H1 (cell line): Measurements from ENCODE around the gene HES4. TPM values are rescaled to one million over a fixed set of nuclear protein-coding genes. Genes with fewer than 3 reads are reported as not detected.

Experiments used
- CTCF ChIA-PET: fragments of 300-600 bp; sonication (Branson Sonifier 250); formaldehyde crosslinking; loops from one replicate; lab custom pipeline; 2021; ENCODE audit not compliant: partially characterized antibody; lab: Charles Lee
- POLR2A ChIA-PET: fragments of 300-600 bp; sonication (Branson Sonifier 250); formaldehyde crosslinking; loops from one replicate; lab custom pipeline; 2021; ENCODE audit warnings: inconsistent platforms; ENCODE audit not compliant: partially characterized antibody; lab: Charles Lee
- DNase-seq, 2 experiments: peaks; one replicate each; pipeline versions ENCODE4 v3.0.0 to v3.0.0-alpha.2; 2010 to 2022; ENCODE audit warnings: low spot score in 2 of 2, low read depth in 1 of 2, mixed read lengths in 1 of 2
- FAIRE-seq: peaks from 2 replicates; lab custom pipeline; 2011; peaks lifted over from hg19 to GRCh38; lab: Jason Lieb, UNC
- H2AFZ ChIP-seq: 2 replicates; pipeline ENCODE4 v1.8.1; 2012; ENCODE audit warnings: low read length, inconsistent platforms
- H2AK5ac ChIP-seq: 2 replicates; pipeline ENCODE4 v1.6.1; 2013; ENCODE audit warnings: low read depth, low read length
- H2BK120ac ChIP-seq: replicated peaks from 2 replicates; pipeline ENCODE3; 2013; ENCODE audit warnings: low read depth, low read length, inconsistent platforms
- H2BK12ac ChIP-seq: 2 replicates; pipeline ENCODE4 v1.6.1; 2013; ENCODE audit warnings: low read depth, low read length
- H2BK15ac ChIP-seq: 2 replicates; pipeline ENCODE4 v1.6.1; 2013; ENCODE audit warnings: low read length
- H2BK20ac ChIP-seq: 2 replicates; pipeline ENCODE4 v1.6.1; 2013; ENCODE audit warnings: low read length
- H2BK5ac ChIP-seq: 2 replicates; pipeline ENCODE4 v1.6.1; 2013; ENCODE audit warnings: low read depth, low read length
- H3K14ac ChIP-seq: 2 replicates; pipeline ENCODE4 v1.6.1; 2013; ENCODE audit warnings: inconsistent platforms; ENCODE audit not compliant: insufficient read length
- H3K18ac ChIP-seq: 2 replicates; pipeline ENCODE4 v1.6.1; 2013; ENCODE audit warnings: low read length; ENCODE audit errors: extremely low read depth
- H3K23ac ChIP-seq: 2 replicates; pipeline ENCODE4 v1.6.1; 2013; ENCODE audit warnings: inconsistent platforms; ENCODE audit not compliant: insufficient read length
- H3K23me2 ChIP-seq: 2 replicates; pipeline ENCODE4 v1.6.1; 2013; ENCODE audit warnings: low read depth, low read length
- H3K27ac ChIP-seq: 2 replicates; pipeline ENCODE4 v1.6.1; 2011; ENCODE audit warnings: low read depth, low read length, inconsistent platforms
- H3K27me3 ChIP-seq, 4 experiments: replicated peaks in 1 of 4; 1 replicate in 1 of 4; 2 replicates in 3 of 4; pipeline versions ENCODE4 v1.6.1 to v1.8.1; 2011 to 2013; ENCODE audit warnings: low read length in 3 of 4, mild to moderate bottlenecking in 3 of 4, inconsistent platforms in 2 of 4, mixed read lengths in 2 of 4, moderate library complexity in 1 of 4; ENCODE audit not compliant: control insufficient read depth in 3 of 4, insufficient read depth in 3 of 4; ENCODE audit errors: extremely low read depth in 1 of 4
- H3K36me3 ChIP-seq, 4 experiments: 2 replicates each; pipeline versions ENCODE4 v1.6.1 to v1.8.1; 2011 to 2013; ENCODE audit warnings: mild to moderate bottlenecking in 4 of 4, low read length in 3 of 4, moderate library complexity in 2 of 4, control low read depth in 1 of 4, inconsistent platforms in 1 of 4; ENCODE audit not compliant: insufficient read depth in 4 of 4, control insufficient read depth in 2 of 4
- H3K4ac ChIP-seq: replicated peaks from 2 replicates; pipeline ENCODE3; 2013; ENCODE audit warnings: low read length, low read depth, mixed read lengths, inconsistent platforms; ENCODE audit not compliant: insufficient read length
- H3K4me1 ChIP-seq, 4 experiments: replicated peaks in 1 of 4; 1 replicate in 1 of 4; 2 replicates in 3 of 4; pipeline versions ENCODE4 v1.6.1 to v1.8.1; 2011 to 2013; ENCODE audit warnings: low read length in 3 of 4, inconsistent platforms in 2 of 4, mixed read lengths in 1 of 4; ENCODE audit not compliant: insufficient read depth in 4 of 4, control insufficient read depth in 3 of 4
- H3K4me2 ChIP-seq, 2 experiments: 2 replicates each; pipeline versions ENCODE4 v1.6.1 to v1.8.1; 2011 to 2013; ENCODE audit warnings: low read depth in 2 of 2, low read length in 2 of 2, control low read depth in 1 of 2, inconsistent platforms in 1 of 2, mild to moderate bottlenecking in 1 of 2; ENCODE audit not compliant: insufficient read depth in 1 of 2
- H3K4me3 ChIP-seq, 4 experiments: fragments of 200-600, 300-600 bp in 1 of 4; sonication (generic), shearing (Covaris generic), sonication (Bioruptor Twin) in 1 of 4; 2 replicates each; pipeline versions ENCODE4 v1.5.1 to v1.8.1; 2011 to 2016; ENCODE audit warnings: low read length in 4 of 4, low read depth in 3 of 4, control low read depth in 2 of 4, inconsistent platforms in 2 of 4, mild to moderate bottlenecking in 2 of 4, mixed read lengths in 1 of 4, moderate library complexity in 1 of 4; ENCODE audit not compliant: insufficient read depth in 2 of 4; ENCODE audit errors: extremely low read depth in 1 of 4
- H3K56ac ChIP-seq: replicated peaks from 2 replicates; pipeline ENCODE3; 2013; ENCODE audit warnings: low read depth, mild to moderate bottlenecking, mixed read lengths, low read length, inconsistent platforms; ENCODE audit not compliant: insufficient read length
- H3K79me1 ChIP-seq: 2 replicates; pipeline ENCODE4 v1.6.1; 2013; ENCODE audit warnings: low read depth, low read length, control low read depth
- H3K79me2 ChIP-seq, 2 experiments: 2 replicates each; pipeline versions ENCODE4 v1.6.1 to v1.8.1; 2012 to 2013; ENCODE audit warnings: low read length in 2 of 2, mild to moderate bottlenecking in 2 of 2, inconsistent platforms in 1 of 2; ENCODE audit not compliant: insufficient read depth in 2 of 2, control insufficient read depth in 1 of 2
- H3K9ac ChIP-seq, 4 experiments: replicated peaks in 1 of 4; 1 replicate in 1 of 4; 2 replicates in 3 of 4; pipeline versions ENCODE4 v1.6.1 to v1.8.1; 2011 to 2013; ENCODE audit warnings: low read depth in 3 of 4, low read length in 3 of 4, control low read depth in 2 of 4, mild to moderate bottlenecking in 2 of 4, moderate library complexity in 2 of 4, inconsistent platforms in 1 of 4; ENCODE audit errors: extremely low read depth in 1 of 4
- H3K9me3 ChIP-seq, 2 experiments: 2 replicates each; pipeline versions ENCODE4 v1.6.1 to v1.8.1; 2012 to 2013; ENCODE audit warnings: mild to moderate bottlenecking in 2 of 2, moderate library complexity in 2 of 2, control low read depth in 1 of 2, inconsistent platforms in 1 of 2, low read depth in 1 of 2, low read length in 1 of 2, mixed read lengths in 1 of 2; ENCODE audit not compliant: insufficient read depth in 2 of 2
- H4K20me1 ChIP-seq, 2 experiments: replicated peaks in 1 of 2; 2 replicates each; pipeline versions ENCODE3 to v1.8.1; 2011 to 2013; ENCODE audit warnings: inconsistent platforms in 2 of 2, low read length in 2 of 2, mild to moderate bottlenecking in 1 of 2; ENCODE audit not compliant: insufficient read depth in 2 of 2, control insufficient read depth in 1 of 2
- H4K5ac ChIP-seq: 2 replicates; pipeline ENCODE4 v1.6.1; 2013; ENCODE audit warnings: low read length, low read depth, mixed read lengths, inconsistent platforms; ENCODE audit not compliant: insufficient read length
- H4K8ac ChIP-seq: 2 replicates; pipeline ENCODE4 v1.8.0; 2013; ENCODE audit warnings: mild to moderate bottlenecking, moderate library complexity, low read length, inconsistent platforms; ENCODE audit not compliant: insufficient read depth; ENCODE audit errors: extremely low read depth
- H4K91ac ChIP-seq: replicated peaks from 2 replicates; pipeline ENCODE3; 2013; ENCODE audit warnings: low read length, mixed read lengths, inconsistent platforms; ENCODE audit not compliant: insufficient read length
- CHD1 ChIP-seq: IDR thresholded peaks from 2 replicates; pipeline ENCODE4 v1.6.1; 2012; ENCODE audit warnings: low read depth, low read length, improper control_type of control experiment
- SP1 ChIP-seq: IDR thresholded peaks from 2 replicates; pipeline ENCODE4 v1.6.1; 2011; ENCODE audit warnings: low read depth, low read length
- WGBS, 2 experiments: shearing (Covaris generic) in 1 of 2; methylation state at CpG; one replicate each; pipeline versions ENCODE4 v1.1.6 to v1.1.7; 2013 to 2015; ENCODE audit warnings: low lambda C conversion rate in 2 of 2, mixed read lengths in 2 of 2, inconsistent platforms in 1 of 2, low coverage in 1 of 2, missing lambda C conversion rate in 1 of 2; ENCODE audit not compliant: insufficient replicate concordance in 2 of 2, insufficient coverage in 1 of 2, insufficient read length in 1 of 2; ENCODE audit errors: extremely low coverage in 1 of 2, missing lambda C conversion rate in 1 of 2; 5-methylcytosine and 5-hydroxymethylcytosine counted together
- polyA plus RNA-seq, 7 experiments: library from polyadenylated mRNA; depleted of rRNA in 3 of 7; stranded (reverse) in 5 of 7; unstranded in 2 of 7; fragments of >200 nt in 5 of 7; fragments of 200-250 nt in 2 of 7; gene quantifications; 1 replicate in 5 of 7; 2 replicates in 1 of 7; 4 replicates in 1 of 7; pipeline versions ENCODE4 v1.2.1 to v1.2.3, GENCODE V29; 2011 to 2013; ENCODE audit warnings: missing spikeins in 2 of 7, mixed read lengths in 2 of 7
- total RNA-seq: library from RNA; stranded (reverse); fragmentation: NEBNext Ultra II Directional; extraction: Animal tissue kit (Norgen Biotek cat#: 25700); gene quantifications from 2 replicates; pipeline ENCODE4 v1.2.1, GENCODE V29; 2021
- TF ChIP-seq, protein P1 (sequence below): IDR thresholded peaks from 2 replicates; pipeline ENCODE4 v1.6.1; 2011; ENCODE audit warnings: low read length, improper control_type of control experiment

Gene HES4
- total and polyA plus RNA-seq, 2 of the 8 experiments (the other 6 are each of a cell fraction or from before 2014, with no cell fraction given): 2.8 to 3.5 TPM

DNA sequence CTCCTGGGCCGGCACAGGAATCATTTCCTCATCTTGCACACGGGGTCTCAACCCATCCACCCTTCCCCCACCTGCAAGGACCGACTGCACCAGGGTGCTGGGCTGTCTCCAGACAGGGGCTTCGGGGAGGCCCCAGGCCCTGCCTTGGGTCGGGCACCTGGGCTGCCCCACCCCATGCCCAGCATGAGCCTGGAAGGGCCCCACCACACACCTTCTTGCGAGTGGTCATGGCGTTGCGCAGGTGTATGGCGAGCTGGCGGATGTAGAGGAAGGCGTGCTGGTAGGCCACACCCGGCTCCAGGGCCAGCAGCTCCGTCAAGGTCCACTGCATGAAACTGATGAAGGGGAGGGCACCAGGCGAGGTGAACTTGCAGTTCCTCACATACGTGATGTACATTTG, 47.7 kb downstream of the HES4 start:
- H3K14ac ChIP-seq: no peak overlapping the region
- ChIA-PET CTCF (interaction anchor here (0.5 to 1.9 kb wide), 14 partner anchors 10 to 172 kb away, joined by 3 to 9 read pairs (median 4); partner anchors contain the start of gene PLEKHN1), POLR2A (interaction anchor here (1.0 to 8.8 kb wide), 4 partner anchors 10 to 98 kb away, joined by 3 to 65 read pairs (median 3); partner anchors contain the start of gene PLEKHN1)
- H3K79me2 ChIP-seq: no peaks in the 10 kb centered on the region; a peak in 1 of 4 replicates
- no peak overlapping the region for H2AK5ac ChIP-seq
- DNase-seq: no peak
- H2BK12ac ChIP-seq: no peak overlapping the region
- no peak overlapping the region for H3K9ac ChIP-seq
- H3K9me3 ChIP-seq: no peaks in the 10 kb centered on the region
- H2BK5ac ChIP-seq: no peak overlapping the region
- peaks cover 11% of the 10 kb centered on the region for H3K79me1 ChIP-seq
- H3K23me2 ChIP-seq: no peaks in the 10 kb centered on the region
- H2BK15ac ChIP-seq: no peak overlapping the region
- no peaks in the 10 kb centered on the region; a peak in 1 of 7 replicates for H3K4me1 ChIP-seq
- H2AFZ ChIP-seq: no peak overlapping the region
- H2BK20ac ChIP-seq: no peak overlapping the region
- no peak for FAIRE-seq
- no peak overlapping the region for H4K8ac ChIP-seq
- no peak overlapping the region for H3K27ac ChIP-seq
- H3K18ac ChIP-seq: no peak overlapping the region
- no peak overlapping the region for H3K4me3 ChIP-seq
- TF ChIP-seq CHD1 (no peak), SP1 (no peak)
- TF ChIP-seq, protein P1, sequence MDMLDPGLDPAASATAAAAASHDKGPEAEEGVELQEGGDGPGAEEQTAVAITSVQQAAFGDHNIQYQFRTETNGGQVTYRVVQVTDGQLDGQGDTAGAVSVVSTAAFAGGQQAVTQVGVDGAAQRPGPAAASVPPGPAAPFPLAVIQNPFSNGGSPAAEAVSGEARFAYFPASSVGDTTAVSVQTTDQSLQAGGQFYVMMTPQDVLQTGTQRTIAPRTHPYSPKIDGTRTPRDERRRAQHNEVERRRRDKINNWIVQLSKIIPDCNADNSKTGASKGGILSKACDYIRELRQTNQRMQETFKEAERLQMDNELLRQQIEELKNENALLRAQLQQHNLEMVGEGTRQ: no peak
- TF ChIP-seq, all 59 proteins: peak for 0
- WGBS, 2 experiments: 99% methylated on average over 12 of the region's 15 CpGs; no CpG with 5 or more reads in 1 of the 2 experiments
- Histone ChIP-seq H3K27me3 (no peaks in the 10 kb centered on the region), H3K4me2 (no peak overlapping the region), H2BK120ac (no peak overlapping the region), H4K5ac (no peak overlapping the region), H4K91ac (no peak overlapping the region), H3K23ac (no peak overlapping the region), H3K4ac (no peak overlapping the region), H3K56ac (no peak overlapping the region), H3K36me3 (peaks cover 9 to 70% (median 52%) of the 10 kb centered on the region in 4 experiments), H4K20me1 (peaks cover 22 to 31% of the 10 kb centered on the region in 2 experiments)
